CD4-positive, alpha-beta T cell treated with Interleukin-6 for 4 hours (primary cell): Measurements from ENCODE around the gene CELF1.

Experiments
- DNase-seq: peaks from one replicate; pipeline ENCODE4 v3.0.0-alpha.2; 2020; ENCODE audit warnings: mixed read lengths

Gene CELF1

GRCh38 chr11:47507563-47508239 lies 45.2 kb downstream of the CELF1 start:
- DNase-seq = no peak

- no peak for DNase-seq
Observed at GRCh38 chr11:47506795-47507562, 46.0 kb downstream of the CELF1 start.

GRCh38 chr11:47506373-47506772 lies 46.6 kb downstream of the CELF1 start:
- DNase-seq = no peak

GRCh38 chr11:47504910-47505309 lies 48.0 kb downstream of the CELF1 start:
- DNase-seq = no peak

GRCh38 chr11:47503227-47503626 lies 49.7 kb downstream of the CELF1 start:
- DNase-seq = no peak

- DNase-seq = no peak
Observed at GRCh38 chr11:47502767-47503166, 50.2 kb downstream of the CELF1 start.

GRCh38 chr11:47501101-47501500 lies 51.8 kb downstream of the CELF1 start:
- no peak for DNase-seq

- no peak for DNase-seq
Observed at GRCh38 chr11:47500121-47500520, 52.8 kb downstream of the CELF1 start.

- no peak for DNase-seq
Observed at GRCh38 chr11:47499614-47500013, 53.3 kb downstream of the CELF1 start.

GRCh38 chr11:47499161-47499560 lies 53.8 kb downstream of the CELF1 start:
- DNase-seq = no peak

- no peak for DNase-seq
Observed at GRCh38 chr11:47498584-47499152, 54.3 kb downstream of the CELF1 start.

GRCh38 chr11:47498149-47498548 lies 54.8 kb downstream of the CELF1 start:
- no peak for DNase-seq

GRCh38 chr11:47496808-47497207 lies 56.1 kb downstream of the CELF1 start:
- no peak for DNase-seq

- no peak for DNase-seq
Observed at GRCh38 chr11:47495856-47496217, 57.1 kb downstream of the CELF1 start.

- DNase-seq = no peak
Observed at GRCh38 chr11:47495011-47495855, 57.7 kb downstream of the CELF1 start.

GRCh38 chr11:47489395-47489755 lies 63.6 kb downstream of the CELF1 start:
- no peak for DNase-seq

- DNase-seq = no peak
Observed at GRCh38 chr11:47488674-47489394, 64.1 kb downstream of the CELF1 start.

- no peak for DNase-seq
Observed at GRCh38 chr11:47488111-47488510, 64.8 kb downstream of the CELF1 start.

GRCh38 chr11:47487421-47487820 lies 65.5 kb downstream of the CELF1 start:
- DNase-seq = no peak

- no peak for DNase-seq
Observed at GRCh38 chr11:47485107-47485506, 67.8 kb downstream of the CELF1 start.

GRCh38 chr11:47483457-47483856 lies 69.5 kb downstream of the CELF1 start:
- DNase-seq = no peak

- no peak for DNase-seq
Observed at GRCh38 chr11:47480762-47481161, 72.2 kb downstream of the CELF1 start.
